ENCODE data around the gene WDR18.

Gene WDR18

GRCh38 chr19:1040476-1041271 lies 56.5 kb downstream of the WDR18 start:
- in situ Hi-C loops (cut with MboI; ENCODE audit: low pct_unique_long_range_greater_than_20kb, low sequenced_read_pairs, unreplicated experiment): no loop called here
- TF ChIP-seq, protein P1, sequence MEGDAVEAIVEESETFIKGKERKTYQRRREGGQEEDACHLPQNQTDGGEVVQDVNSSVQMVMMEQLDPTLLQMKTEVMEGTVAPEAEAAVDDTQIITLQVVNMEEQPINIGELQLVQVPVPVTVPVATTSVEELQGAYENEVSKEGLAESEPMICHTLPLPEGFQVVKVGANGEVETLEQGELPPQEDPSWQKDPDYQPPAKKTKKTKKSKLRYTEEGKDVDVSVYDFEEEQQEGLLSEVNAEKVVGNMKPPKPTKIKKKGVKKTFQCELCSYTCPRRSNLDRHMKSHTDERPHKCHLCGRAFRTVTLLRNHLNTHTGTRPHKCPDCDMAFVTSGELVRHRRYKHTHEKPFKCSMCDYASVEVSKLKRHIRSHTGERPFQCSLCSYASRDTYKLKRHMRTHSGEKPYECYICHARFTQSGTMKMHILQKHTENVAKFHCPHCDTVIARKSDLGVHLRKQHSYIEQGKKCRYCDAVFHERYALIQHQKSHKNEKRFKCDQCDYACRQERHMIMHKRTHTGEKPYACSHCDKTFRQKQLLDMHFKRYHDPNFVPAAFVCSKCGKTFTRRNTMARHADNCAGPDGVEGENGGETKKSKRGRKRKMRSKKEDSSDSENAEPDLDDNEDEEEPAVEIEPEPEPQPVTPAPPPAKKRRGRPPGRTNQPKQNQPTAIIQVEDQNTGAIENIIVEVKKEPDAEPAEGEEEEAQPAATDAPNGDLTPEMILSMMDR (IDR thresholded peaks at IDR 0.05; ENCODE audit: extremely low read depth, insufficient read depth, missing control alignments): no peak
- peak; percentile 99 for DNase-seq (ENCODE audit: low spot score)

GRCh38 chr19:1041272-1041834 lies 57.2 kb downstream of the WDR18 start:
- no peak for DNase-seq (ENCODE audit: low spot score)
- in situ Hi-C loops (cut with MboI; ENCODE audit: low pct_unique_long_range_greater_than_20kb, low sequenced_read_pairs, unreplicated experiment): no loop called here
- TF ChIP-seq, protein P1 (IDR thresholded peaks at IDR 0.05; ENCODE audit: extremely low read depth, insufficient read depth, missing control alignments): no peak

DNA sequence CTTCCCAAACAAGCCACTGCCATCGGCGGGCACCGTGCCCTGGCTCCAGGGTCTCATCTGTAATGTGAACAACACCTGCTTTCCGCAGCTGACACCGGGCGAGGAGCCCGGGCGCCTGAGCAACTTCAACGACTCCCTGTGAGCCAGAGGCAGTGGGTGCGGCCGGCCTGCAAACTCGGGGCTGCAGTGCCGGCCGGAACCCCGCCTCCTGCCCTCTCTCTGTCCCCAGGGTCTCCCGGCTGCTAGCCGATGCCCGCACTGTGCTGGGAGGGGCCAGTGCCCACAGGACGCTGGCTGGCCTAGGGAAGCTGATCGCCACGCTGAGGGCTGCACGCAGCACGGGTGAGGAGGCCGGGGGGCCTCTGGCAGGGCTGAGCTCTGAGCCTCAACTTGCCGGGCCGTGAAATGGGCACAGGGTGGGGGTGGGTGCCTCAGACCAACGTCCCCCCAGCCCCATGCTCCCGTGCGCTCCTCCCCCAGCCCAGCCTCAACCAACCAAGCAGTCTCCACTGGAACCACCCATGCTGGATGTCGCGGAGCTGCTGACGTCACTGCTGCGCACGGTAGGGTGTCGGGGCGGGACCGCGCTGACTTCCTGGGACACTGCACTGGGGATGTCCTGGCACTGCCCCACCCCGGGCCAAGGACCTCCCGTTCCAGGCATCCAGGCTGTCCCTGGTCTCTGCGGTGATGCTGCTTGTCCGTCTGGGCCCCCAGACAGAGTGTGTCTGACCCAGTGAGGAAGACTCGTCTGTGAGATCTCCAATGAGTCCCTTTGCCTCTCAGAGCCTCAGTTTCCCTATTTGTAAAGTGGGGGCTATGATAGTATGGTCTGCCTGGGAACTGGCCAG lies 57.9 kb downstream of the WDR18 start:
- in situ Hi-C loops (cut with MboI; ENCODE audit: low pct_unique_long_range_greater_than_20kb, low sequenced_read_pairs, unreplicated experiment): no loop called here
- TF ChIP-seq, protein P1 (IDR thresholded peaks at IDR 0.05; ENCODE audit: extremely low read depth, insufficient read depth, missing control alignments): no peak
- DNase-seq (ENCODE audit: low spot score): no peak

- no peak for DNase-seq (ENCODE audit: low spot score)
- in situ Hi-C loops (cut with MboI; ENCODE audit: low pct_unique_long_range_greater_than_20kb, low sequenced_read_pairs, unreplicated experiment): no loop called here
Measured at GRCh38 chr19:1042689-1043511, 58.8 kb downstream of the WDR18 start.

More at GRCh38 chr19:1042689-1043511, 58.8 kb downstream of the WDR18 start:
- TF ChIP-seq, protein P1 (IDR thresholded peaks at IDR 0.05; ENCODE audit: extremely low read depth, insufficient read depth, missing control alignments): no peak

Data from GM13977 (cell line).